ENCODE data around the gene VNN1.
A peak's percentile ranks its signal among the peaks of the same experiment; 100 is the strongest.

VNN1 gene, protein sequence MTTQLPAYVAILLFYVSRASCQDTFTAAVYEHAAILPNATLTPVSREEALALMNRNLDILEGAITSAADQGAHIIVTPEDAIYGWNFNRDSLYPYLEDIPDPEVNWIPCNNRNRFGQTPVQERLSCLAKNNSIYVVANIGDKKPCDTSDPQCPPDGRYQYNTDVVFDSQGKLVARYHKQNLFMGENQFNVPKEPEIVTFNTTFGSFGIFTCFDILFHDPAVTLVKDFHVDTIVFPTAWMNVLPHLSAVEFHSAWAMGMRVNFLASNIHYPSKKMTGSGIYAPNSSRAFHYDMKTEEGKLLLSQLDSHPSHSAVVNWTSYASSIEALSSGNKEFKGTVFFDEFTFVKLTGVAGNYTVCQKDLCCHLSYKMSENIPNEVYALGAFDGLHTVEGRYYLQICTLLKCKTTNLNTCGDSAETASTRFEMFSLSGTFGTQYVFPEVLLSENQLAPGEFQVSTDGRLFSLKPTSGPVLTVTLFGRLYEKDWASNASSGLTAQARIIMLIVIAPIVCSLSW

GRCh38 chr6:132713352-132714134 lies at the start of gene VNN1:
TSS of gene VNN1 (minus strand) at chr6:132714055. CDS start at chr6:132714035, 20 bp downstream.
- no peak for DNase-seq (ENCODE audit: low read depth in 3 of 3)

- peak; percentile 4 to 15 (median 13) for DNase-seq (ENCODE audit: low read depth in 3 of 3)
These were observed 49.4 kb upstream of the VNN1 start for GRCh38 chr6:132763269-132763668.

- DNase-seq (ENCODE audit: low read depth in 3 of 3), result no peak
These were observed 46.4 kb upstream of the VNN1 start for GRCh38 chr6:132760256-132760655.

GRCh38 chr6:132758689-132759088 lies 44.8 kb upstream of the VNN1 start:
- DNase-seq (ENCODE audit: low read depth in 3 of 3), result no peak

DNA sequence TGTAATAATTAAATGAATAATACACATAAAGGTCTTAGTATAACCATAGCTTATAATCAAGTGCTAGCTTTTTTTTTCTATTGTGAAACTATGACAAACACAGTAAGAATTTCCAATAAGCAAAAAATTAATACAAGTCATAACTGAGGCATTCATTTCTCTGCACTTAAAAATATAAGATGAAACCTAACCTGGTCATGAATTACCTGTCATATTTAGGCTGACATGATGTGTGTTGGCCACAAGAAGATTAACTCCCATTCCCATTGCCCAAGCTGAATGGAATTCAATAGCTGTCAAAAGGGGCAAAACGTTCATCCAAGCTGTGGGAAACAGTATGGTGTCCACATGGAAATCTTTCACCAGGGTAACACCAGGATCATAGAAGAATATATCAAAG lies 38.4 kb upstream of the VNN1 start:
- no peak for DNase-seq (ENCODE audit: low read depth in 3 of 3)

GRCh38 chr6:132751828-132752227 lies 38.0 kb upstream of the VNN1 start:
- no peak for DNase-seq (ENCODE audit: low read depth in 3 of 3)

GRCh38 chr6:132751306-132751705 lies 37.5 kb upstream of the VNN1 start:
- DNase-seq (ENCODE audit: low read depth in 3 of 3), result no peak

DNA sequence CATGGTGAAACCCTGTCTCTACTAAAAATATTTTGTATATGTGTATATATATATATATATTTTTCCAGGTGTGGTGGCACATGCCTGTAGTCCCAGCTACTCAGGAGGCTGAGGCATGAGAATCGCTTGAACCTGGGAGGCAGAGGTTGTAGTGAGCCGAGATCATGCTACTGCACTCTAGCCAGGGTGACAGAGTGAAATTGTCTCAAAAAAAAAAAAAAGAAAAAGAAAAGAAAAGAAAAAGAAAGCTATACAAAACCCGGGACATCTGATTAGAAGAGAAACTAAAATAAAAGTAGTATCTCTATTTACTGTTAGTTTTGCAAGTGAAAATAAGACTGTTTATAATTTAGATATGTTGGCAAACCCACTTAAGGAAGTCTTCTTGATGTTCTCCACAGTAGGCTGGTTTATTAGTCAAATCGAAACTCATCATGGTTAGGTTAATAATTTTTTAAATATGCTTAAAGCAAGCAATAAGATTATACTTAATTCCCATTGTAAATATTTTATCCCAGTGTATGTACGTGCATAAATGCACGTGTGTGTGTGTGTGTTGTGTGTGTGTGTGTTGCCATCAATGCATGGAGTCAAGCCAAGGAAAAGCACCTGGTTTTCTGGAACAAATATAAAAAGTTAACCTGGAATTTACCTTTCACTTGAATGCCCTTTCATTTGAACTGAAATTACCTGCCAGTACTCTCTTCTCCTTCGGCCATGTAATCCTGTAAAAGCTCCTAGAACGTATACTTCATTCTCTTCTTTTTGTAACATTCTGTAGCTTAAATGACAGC lies 36.8 kb upstream of the VNN1 start:
- DNase-seq (ENCODE audit: low read depth in 3 of 3), result no peak

GRCh38 chr6:132749111-132749510 lies 35.3 kb upstream of the VNN1 start:
- DNase-seq (ENCODE audit: low read depth in 3 of 3), result no peak

DNA sequence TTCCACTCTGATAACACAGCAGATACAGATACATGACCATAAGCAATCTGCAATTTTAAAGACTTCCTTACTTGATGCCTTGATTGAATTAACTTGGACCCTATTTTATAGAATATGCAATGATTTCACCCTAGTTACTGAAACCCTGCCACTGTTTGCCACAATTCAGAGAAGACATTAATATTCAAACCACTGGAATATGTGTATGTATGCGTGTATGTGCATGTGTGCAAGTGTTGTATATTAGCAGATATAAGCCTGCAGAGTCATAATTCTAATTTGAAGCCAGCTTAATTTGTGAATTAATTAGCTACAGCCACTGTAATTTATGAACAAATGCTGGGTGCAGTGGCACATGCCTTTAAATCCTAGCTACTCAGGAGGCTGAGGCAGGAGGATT lies 34.6 kb upstream of the VNN1 start:
- DNase-seq (ENCODE audit: low read depth in 3 of 3), result no peak

- DNase-seq (ENCODE audit: low read depth in 3 of 3), result no peak
These were observed 32.2 kb upstream of the VNN1 start for GRCh38 chr6:132746048-132746447.

GRCh38 chr6:132742495-132742894 lies 28.6 kb upstream of the VNN1 start:
- no peak for DNase-seq (ENCODE audit: low read depth in 3 of 3)

DNA sequence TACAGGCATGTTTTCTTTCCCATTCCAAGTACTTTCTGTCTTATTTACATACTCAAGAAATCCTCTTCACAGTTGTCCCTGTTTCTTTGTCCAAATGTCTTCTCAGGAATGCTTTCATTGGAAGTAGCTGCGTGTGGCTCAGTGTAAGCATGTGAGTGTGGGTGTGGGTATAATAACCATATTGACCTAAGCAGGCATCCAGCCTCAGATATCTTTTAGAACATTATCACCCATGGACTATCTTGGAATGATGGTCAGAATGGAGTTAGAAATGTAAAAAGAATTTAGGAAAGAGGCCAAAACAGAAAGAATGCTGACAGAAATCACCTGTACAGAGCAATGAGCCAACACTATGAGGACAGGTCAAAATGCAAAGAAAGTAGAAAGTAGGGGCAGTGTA lies 27.4 kb upstream of the VNN1 start:
- DNase-seq (ENCODE audit: low read depth in 3 of 3), result no peak

DNA sequence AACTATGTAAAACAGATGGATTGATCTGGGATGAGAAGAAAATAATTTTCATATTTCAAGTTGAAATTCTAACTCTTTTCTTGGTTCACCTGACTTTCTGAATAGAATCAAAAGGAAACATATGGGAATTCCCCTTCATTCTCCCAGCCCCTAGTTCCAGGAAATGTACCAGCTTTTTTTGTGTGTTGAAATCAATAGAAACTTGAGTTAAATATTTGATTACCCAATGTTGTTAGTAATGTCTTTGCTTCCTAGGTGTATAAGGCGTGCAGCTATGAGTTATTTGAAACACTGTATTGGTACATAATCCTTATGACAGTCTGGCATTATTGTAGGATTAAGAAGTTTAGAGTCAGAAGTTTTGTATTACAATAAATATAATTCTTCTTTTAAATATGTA lies 22.4 kb upstream of the VNN1 start:
- DNase-seq (ENCODE audit: low read depth in 3 of 3), result no peak

DNA sequence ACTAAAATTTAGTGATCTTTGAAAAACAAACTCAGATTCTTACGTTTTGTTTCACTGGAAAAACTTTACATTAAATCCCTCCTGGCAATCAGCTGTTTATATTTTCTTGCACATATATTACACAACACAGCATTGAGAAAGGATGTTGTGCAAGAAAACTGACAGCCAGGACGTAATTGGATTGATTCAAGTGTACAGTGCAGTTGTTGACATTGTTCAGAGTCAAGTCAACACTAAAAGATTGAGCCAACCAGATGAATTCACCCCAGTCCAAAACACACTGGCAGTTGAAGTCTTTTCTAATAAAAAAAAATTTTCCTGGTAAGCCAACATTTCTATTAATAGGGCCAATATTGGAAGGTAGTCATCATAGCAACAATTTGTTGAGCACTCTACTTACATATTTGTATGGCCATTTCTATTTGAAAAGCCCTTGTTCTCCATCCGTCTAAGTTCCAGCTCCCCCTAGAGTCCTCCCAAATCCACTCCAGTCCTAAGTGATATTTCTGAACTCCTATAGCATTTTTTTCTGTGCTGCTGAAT lies 20.9 kb upstream of the VNN1 start:
- DNase-seq (ENCODE audit: low read depth in 3 of 3), result no peak

DNA sequence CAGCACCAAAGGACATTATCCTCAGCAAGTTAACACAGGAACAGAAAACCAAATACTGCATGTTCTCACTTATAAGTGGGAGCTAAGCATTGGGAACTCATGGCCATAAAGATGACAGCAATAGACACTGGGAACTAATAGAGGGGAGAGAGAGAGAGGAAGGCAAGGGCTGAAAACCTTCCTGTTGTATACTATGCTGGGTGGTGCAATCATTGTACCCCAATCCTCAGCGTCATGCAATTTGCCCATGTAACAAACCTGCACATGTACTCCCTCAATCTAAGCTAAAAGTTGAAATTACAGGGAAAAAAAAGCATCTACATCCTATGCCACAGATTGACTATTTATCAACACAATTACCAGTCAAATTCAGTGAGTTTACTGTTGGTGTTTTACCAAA lies 20.0 kb upstream of the VNN1 start:
- no peak for DNase-seq (ENCODE audit: low read depth in 3 of 3)

DNA sequence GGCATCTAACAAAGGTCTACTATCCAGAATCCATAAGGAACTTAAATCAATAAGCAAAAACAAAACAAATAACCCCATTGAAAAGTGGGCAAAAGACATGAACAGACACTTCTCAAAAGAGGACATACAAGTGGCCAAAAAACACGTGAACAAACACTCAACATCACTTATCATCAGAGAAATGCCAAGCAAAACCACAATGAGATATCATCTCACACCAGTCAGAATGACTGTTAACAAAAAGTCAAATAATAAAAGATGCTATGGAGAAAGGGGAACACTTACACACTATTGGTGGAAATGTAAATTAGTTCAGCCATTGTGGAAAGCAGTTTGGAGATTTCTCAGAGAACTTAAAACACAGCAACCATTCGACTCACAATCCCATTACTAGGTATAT lies 19.4 kb upstream of the VNN1 start:
- no peak for DNase-seq (ENCODE audit: low read depth in 3 of 3)

DNA sequence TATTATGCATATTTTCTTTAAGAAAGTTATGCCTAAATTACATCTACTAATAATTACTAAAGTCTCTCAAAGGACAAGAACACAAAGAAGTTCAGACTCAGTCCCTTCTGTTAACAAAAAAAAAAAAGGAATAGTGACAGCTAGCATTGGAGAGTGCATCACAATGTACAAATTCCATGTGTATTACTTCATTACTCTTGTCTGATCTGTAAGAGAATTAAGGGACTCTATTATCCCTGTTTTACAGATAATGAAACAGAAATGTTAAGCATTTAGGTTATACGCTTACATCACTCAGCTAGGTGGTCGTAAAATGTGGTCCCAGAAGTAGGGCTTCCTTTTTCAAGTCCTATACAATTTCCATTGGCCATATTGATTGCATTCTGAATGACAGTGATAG lies 17.2 kb upstream of the VNN1 start:
- no peak for DNase-seq (ENCODE audit: low read depth in 3 of 3)

DNA sequence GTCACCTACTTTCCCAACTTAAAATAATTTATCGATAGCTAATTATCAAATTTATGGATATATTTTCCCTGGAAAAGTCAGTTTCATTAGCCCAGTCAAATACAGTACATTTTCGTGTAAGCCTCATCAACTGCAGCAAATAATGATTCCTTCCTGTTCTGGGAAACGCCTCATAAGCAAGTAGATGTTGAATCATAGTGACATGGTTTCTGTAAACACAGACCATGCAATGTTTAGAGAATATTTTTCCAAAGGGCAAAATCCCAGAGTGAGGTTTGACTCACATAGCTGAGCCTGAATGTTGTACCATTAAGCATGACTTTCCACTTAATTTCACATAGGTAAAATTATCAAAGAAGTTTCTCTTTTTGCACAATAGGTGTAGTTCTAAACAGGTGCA lies 16.7 kb upstream of the VNN1 start:
- DNase-seq (ENCODE audit: low read depth in 3 of 3), result no peak

DNA sequence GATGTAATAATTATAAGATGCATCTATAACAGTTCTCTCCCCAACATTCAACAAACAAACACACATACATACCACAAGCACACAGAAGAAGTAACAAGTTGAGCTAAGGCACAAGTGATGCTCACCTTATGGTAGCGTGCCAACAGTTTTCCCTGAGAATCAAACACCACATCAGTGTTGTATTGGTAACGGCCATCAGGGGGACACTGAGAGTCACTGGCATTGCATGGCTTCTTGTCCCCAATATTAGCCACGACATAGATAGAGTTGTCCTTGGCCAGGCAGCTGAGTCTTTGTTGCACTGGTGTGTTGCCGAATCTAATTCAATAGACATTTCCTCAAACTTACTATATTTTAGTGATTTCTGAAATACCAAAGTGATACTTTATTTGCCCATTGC lies 14.8 kb upstream of the VNN1 start:
- DNase-seq (ENCODE audit: low read depth in 3 of 3), result no peak

- DNase-seq (ENCODE audit: low read depth in 3 of 3), result no peak
These were observed 12.7 kb upstream of the VNN1 start for GRCh38 chr6:132726608-132726975.
